ENCODE results near the gene SRXN1. TPM values are rescaled to one million over a fixed set of nuclear protein-coding genes. Genes with fewer than 3 reads are reported as not detected.

The SRXN1 gene
- total and polyA plus RNA-seq, 2 donors (not counting 1 experiment from before 2014, with no cell fraction given), result 50.5 to 91.2 TPM

DNA sequence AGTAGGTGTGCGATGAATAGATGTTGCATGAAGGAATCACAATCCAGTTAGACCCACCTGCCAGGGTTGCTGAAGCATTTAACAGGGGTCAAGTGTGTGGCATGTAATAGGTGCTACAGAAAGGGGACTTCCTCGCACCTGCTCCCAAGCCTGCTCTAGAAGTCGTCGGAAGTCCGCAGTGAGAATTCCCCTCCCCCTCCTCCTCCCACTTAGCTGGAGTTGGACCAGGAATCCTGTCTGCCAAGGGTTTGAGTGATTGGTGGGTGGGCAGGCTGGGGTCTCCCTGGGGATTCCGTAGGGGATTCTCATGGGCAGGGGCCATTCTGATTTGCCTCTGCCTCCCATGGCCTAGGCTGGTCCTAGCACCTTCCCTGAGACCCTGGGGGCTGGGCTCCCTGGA, 12.3 kb upstream of the SRXN1 start:
- H3K4me2 ChIP-seq (ENCODE audit: extremely low read depth, insufficient read depth, low read length), result no peak overlapping the region
- H3K9me3 ChIP-seq (ENCODE audit: control insufficient read depth, insufficient read depth, low read depth, low read length), result no peaks in the 10 kb centered on the region
- no peak overlapping the region for H3K27ac ChIP-seq (ENCODE audit: insufficient read depth, low read length)
- no peaks in the 10 kb centered on the region for H3K79me2 ChIP-seq (ENCODE audit: control insufficient read depth, insufficient read depth, low read length)
- no peaks in the 10 kb centered on the region for H3K4me1 ChIP-seq (ENCODE audit: control insufficient read depth, extremely low read depth, insufficient read depth, low read length)
- H4K20me1 ChIP-seq (ENCODE audit: control insufficient read depth, extremely low read depth, insufficient read depth, low read length), result no peaks in the 10 kb centered on the region
- H3K9ac ChIP-seq (ENCODE audit: insufficient read depth, low read length), result no peak overlapping the region
- TF ChIP-seq, protein P1, sequence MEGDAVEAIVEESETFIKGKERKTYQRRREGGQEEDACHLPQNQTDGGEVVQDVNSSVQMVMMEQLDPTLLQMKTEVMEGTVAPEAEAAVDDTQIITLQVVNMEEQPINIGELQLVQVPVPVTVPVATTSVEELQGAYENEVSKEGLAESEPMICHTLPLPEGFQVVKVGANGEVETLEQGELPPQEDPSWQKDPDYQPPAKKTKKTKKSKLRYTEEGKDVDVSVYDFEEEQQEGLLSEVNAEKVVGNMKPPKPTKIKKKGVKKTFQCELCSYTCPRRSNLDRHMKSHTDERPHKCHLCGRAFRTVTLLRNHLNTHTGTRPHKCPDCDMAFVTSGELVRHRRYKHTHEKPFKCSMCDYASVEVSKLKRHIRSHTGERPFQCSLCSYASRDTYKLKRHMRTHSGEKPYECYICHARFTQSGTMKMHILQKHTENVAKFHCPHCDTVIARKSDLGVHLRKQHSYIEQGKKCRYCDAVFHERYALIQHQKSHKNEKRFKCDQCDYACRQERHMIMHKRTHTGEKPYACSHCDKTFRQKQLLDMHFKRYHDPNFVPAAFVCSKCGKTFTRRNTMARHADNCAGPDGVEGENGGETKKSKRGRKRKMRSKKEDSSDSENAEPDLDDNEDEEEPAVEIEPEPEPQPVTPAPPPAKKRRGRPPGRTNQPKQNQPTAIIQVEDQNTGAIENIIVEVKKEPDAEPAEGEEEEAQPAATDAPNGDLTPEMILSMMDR (conservative IDR thresholded peaks at IDR 0.05 in 1 of 2, IDR thresholded peaks at IDR 0.05 in 1 of 2; ENCODE audit: low read depth in 1 of 2, low read length in 2 of 2), result no peak
- TF ChIP-seq EZH2 (IDR thresholded peaks at IDR 0.05; ENCODE audit: low read length, missing control alignments), result no peak
- no peak overlapping the region for H2AFZ ChIP-seq (ENCODE audit: low read length)
- H3K36me3 ChIP-seq (ENCODE audit: control insufficient read depth, insufficient read depth, low read length), result no peaks in the 10 kb centered on the region
- no peak for DNase-seq (ENCODE audit: low read depth in 2 of 2)
- H3K4me3 ChIP-seq (replicated peaks in 1 of 4; ENCODE audit: control extremely low read depth in 1 of 4, insufficient read depth in 1 of 4, low read depth in 3 of 4, low read length in 4 of 4), result no peak overlapping the region
- peaks cover 49% of the 10 kb centered on the region for H3K27me3 ChIP-seq (ENCODE audit: control insufficient read depth, insufficient read depth, low read length)

DNA sequence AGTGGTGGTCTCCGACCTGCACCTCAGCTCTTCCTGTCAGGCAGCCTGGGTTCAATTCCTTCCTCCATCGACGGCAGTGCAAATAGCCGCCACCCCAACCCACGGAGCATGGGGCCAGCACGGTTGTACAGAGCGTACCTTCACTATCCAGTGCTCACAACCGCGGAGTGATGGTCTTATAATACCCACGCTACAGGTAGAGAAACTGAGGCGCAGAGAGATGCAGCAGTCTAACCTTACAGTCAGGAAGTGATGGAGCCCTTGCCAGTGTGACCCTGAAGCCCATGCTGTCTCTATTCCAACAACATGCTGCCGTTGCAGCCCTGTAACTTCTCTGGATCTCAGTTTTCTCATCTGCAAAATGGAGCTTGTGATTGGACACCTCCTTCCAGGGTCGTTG, 11.6 kb upstream of the SRXN1 start:
- TF ChIP-seq EZH2 (IDR thresholded peaks at IDR 0.05; ENCODE audit: low read length, missing control alignments), result peak; percentile 92
- TF ChIP-seq, protein P1 (conservative IDR thresholded peaks at IDR 0.05 in 1 of 2, IDR thresholded peaks at IDR 0.05 in 1 of 2; ENCODE audit: low read depth in 1 of 2, low read length in 2 of 2), result no peak
- Histone ChIP-seq H3K9ac (ENCODE audit: insufficient read depth, low read length) (no peak overlapping the region), H2AFZ (ENCODE audit: low read length) (no peak overlapping the region), H3K79me2 (ENCODE audit: control insufficient read depth, insufficient read depth, low read length) (no peaks in the 10 kb centered on the region), H3K9me3 (ENCODE audit: control insufficient read depth, insufficient read depth, low read depth, low read length) (no peaks in the 10 kb centered on the region), H3K4me3 (replicated peaks in 1 of 4; ENCODE audit: control extremely low read depth in 1 of 4, insufficient read depth in 1 of 4, low read depth in 3 of 4, low read length in 4 of 4) (no peak overlapping the region), H3K4me2 (ENCODE audit: extremely low read depth, insufficient read depth, low read length) (no peak overlapping the region), H4K20me1 (ENCODE audit: control insufficient read depth, extremely low read depth, insufficient read depth, low read length) (no peaks in the 10 kb centered on the region), H3K27me3 (ENCODE audit: control insufficient read depth, insufficient read depth, low read length) (peaks cover 49% of the 10 kb centered on the region), H3K36me3 (ENCODE audit: control insufficient read depth, insufficient read depth, low read length) (no peaks in the 10 kb centered on the region), H3K4me1 (ENCODE audit: control insufficient read depth, extremely low read depth, insufficient read depth, low read length) (no peaks in the 10 kb centered on the region), H3K27ac (ENCODE audit: insufficient read depth, low read length) (no peak overlapping the region)
- no peak for DNase-seq (ENCODE audit: low read depth in 2 of 2)

DNA sequence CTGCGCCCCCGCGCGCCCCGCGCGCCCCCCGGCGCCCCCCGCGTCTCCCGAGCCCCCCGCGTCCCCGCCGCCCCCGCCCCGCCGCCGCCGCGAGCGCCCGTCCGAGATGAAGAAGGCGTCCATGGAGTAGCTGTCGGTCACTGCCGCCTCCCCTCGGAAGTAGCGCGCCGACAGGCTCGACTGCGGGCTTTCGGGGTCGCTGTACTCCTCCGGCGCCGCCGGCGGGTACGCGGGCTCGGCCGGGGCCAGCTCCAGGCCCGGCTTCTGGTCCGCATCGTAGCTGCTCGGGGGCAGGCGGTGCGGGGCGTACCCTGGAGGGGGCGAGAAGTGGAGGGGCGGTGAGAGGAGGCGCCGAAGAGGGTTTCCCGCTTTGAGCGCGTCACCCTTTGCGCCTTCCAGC, 11.2 kb upstream of the SRXN1 start:
- no peak overlapping the region for H3K4me3 ChIP-seq (replicated peaks in 1 of 4; ENCODE audit: control extremely low read depth in 1 of 4, insufficient read depth in 1 of 4, low read depth in 3 of 4, low read length in 4 of 4)
- H3K79me2 ChIP-seq (ENCODE audit: control insufficient read depth, insufficient read depth, low read length), result no peaks in the 10 kb centered on the region
- no peak overlapping the region for H3K27ac ChIP-seq (ENCODE audit: insufficient read depth, low read length)
- H4K20me1 ChIP-seq (ENCODE audit: control insufficient read depth, extremely low read depth, insufficient read depth, low read length), result no peaks in the 10 kb centered on the region
- peaks cover 49% of the 10 kb centered on the region for H3K27me3 ChIP-seq (ENCODE audit: control insufficient read depth, insufficient read depth, low read length)
- no peak for DNase-seq (ENCODE audit: low read depth in 2 of 2)
- no peak overlapping the region for H2AFZ ChIP-seq (ENCODE audit: low read length)
- H3K9me3 ChIP-seq (ENCODE audit: control insufficient read depth, insufficient read depth, low read depth, low read length), result no peaks in the 10 kb centered on the region
- TF ChIP-seq EZH2 (IDR thresholded peaks at IDR 0.05; ENCODE audit: low read length, missing control alignments), result no peak
- no peak overlapping the region for H3K9ac ChIP-seq (ENCODE audit: insufficient read depth, low read length)
- H3K4me1 ChIP-seq (ENCODE audit: control insufficient read depth, extremely low read depth, insufficient read depth, low read length), result no peaks in the 10 kb centered on the region
- H3K4me2 ChIP-seq (ENCODE audit: extremely low read depth, insufficient read depth, low read length), result no peak overlapping the region
- no peaks in the 10 kb centered on the region for H3K36me3 ChIP-seq (ENCODE audit: control insufficient read depth, insufficient read depth, low read length)
